SK-N-SH treated with all-trans-retinoic acid at 6 μM for 48 hours (cell line): ENCODE results near the gene RNU2-1.
"Not testable (repeated sequence)": the region's sequence is repeated elsewhere in the genome, so short reads cannot be mapped to it uniquely, and the experiment has no call there.

ENCODE experiments used
- ARNTL ChIP-seq: fragments of 450-650 bp; formaldehyde crosslinking; IDR thresholded peaks from 2 replicates; pipeline ENCODE4 v1.5.0; 2020; ENCODE audit warnings: low read depth, mild to moderate bottlenecking, moderate library complexity, borderline replicate concordance
- CSDC2 ChIP-seq: fragments of 250-450 bp; sonication (Bioruptor Pico); IDR thresholded peaks from 2 replicates; pipeline ENCODE4 v1.5.0; 2020; ENCODE audit warnings: mild to moderate bottlenecking, moderate library complexity
- GLIS3 ChIP-seq: fragments of 250-450 bp; sonication (Bioruptor Pico); IDR thresholded peaks from 2 replicates; pipeline ENCODE4 v1.5.0; 2020; ENCODE audit warnings: mild to moderate bottlenecking, moderate library complexity
- OSR1 ChIP-seq: fragments of 250-450 bp; sonication (Bioruptor Pico); IDR thresholded peaks from 2 replicates; pipeline ENCODE4 v1.8.0; 2022; ENCODE audit warnings: moderate library complexity, mild to moderate bottlenecking, inconsistent platforms
- TOX ChIP-seq: fragments of 250-450 bp; sonication (Bioruptor Pico); IDR thresholded peaks from 2 replicates; pipeline ENCODE4 v1.8.0; 2021; ENCODE audit warnings: mild to moderate bottlenecking, moderate library complexity, borderline replicate concordance
- ZC3H10 ChIP-seq: fragments of 250-450 bp; sonication (Bioruptor Pico); IDR thresholded peaks from 2 replicates; pipeline ENCODE4 v1.5.1; 2021; ENCODE audit warnings: mild to moderate bottlenecking, moderate library complexity
- ZFP3 ChIP-seq: fragments of 250-450 bp; sonication (Bioruptor Pico); IDR thresholded peaks from 2 replicates; pipeline ENCODE4 v1.5.0; 2020; ENCODE audit warnings: mild to moderate bottlenecking, moderate library complexity
- ZFP30 ChIP-seq: fragments of 450-650 bp; formaldehyde crosslinking; IDR thresholded peaks from 2 replicates; pipeline ENCODE4 v1.5.0; 2022; ENCODE audit warnings: mild to moderate bottlenecking, moderate library complexity
- ZNF70 ChIP-seq: fragments of 450-650 bp; formaldehyde crosslinking; IDR thresholded peaks from 2 replicates; pipeline ENCODE4 v1.5.0; 2020; ENCODE audit warnings: mild to moderate bottlenecking, moderate library complexity
- ZNF8 ChIP-seq: fragments of 450-650 bp; formaldehyde crosslinking; IDR thresholded peaks from 2 replicates; pipeline ENCODE4 v1.5.0; 2020; ENCODE audit warnings: mild to moderate bottlenecking, moderate library complexity
- TF ChIP-seq, protein P1 (sequence below): fragments of 250-450 bp; sonication (Bioruptor Pico); IDR thresholded peaks from 2 replicates; pipeline ENCODE4 v1.5.1; 2020; ENCODE audit warnings: low read depth, mild to moderate bottlenecking, moderate library complexity
- TF ChIP-seq, protein P2 (sequence below): fragments of 250-450 bp; sonication (Bioruptor Pico); IDR thresholded peaks from 2 replicates; pipeline ENCODE4 v1.8.0; 2021; ENCODE audit warnings: low read depth, mild to moderate bottlenecking, moderate library complexity, borderline replicate concordance
- TF ChIP-seq, protein P3 (sequence below): fragments of 250-450 bp; sonication (Bioruptor Pico); IDR thresholded peaks from 2 replicates; pipeline ENCODE4 v1.8.0; 2020; ENCODE audit warnings: mild to moderate bottlenecking, moderate library complexity, borderline replicate concordance

DNA sequence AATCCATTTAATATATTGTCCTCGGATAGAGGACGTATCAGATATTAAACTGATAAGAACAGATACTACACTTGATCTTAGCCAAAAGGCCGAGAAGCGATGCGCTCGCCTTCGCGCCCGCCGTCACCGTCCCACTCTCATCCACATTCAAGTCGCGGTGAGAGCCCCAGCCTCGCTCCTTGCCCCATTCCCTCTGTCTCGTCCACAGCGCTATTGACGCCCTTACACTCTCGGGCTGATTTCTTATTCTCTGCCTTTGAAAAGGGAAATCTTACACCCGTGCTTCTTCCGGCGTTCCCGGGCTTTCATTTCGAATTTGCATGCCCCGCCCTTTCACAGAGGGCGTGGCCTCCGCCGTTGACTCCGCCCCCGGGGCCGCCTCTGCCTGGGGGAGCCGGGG lies at the start of gene RNU2-1:
- TF ChIP-seq ZNF8 (CRISPR knock-in tag); OSR1 (CRISPR knock-in tag); ZFP30 (CRISPR knock-in tag); CSDC2 (CRISPR knock-in tag); ZC3H10; TOX; GLIS3 (CRISPR knock-in tag); ZNF70; ARNTL; ZFP3 (CRISPR knock-in tag): not testable (repeated sequence)
- TF ChIP-seq, protein P1, sequence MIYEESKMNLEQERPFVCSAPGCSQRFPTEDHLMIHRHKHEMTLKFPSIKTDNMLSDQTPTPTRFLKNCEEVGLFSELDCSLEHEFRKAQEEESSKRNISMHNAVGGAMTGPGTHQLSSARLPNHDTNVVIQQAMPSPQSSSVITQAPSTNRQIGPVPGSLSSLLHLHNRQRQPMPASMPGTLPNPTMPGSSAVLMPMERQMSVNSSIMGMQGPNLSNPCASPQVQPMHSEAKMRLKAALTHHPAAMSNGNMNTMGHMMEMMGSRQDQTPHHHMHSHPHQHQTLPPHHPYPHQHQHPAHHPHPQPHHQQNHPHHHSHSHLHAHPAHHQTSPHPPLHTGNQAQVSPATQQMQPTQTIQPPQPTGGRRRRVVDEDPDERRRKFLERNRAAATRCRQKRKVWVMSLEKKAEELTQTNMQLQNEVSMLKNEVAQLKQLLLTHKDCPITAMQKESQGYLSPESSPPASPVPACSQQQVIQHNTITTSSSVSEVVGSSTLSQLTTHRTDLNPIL (CRISPR knock-in tag): not testable (repeated sequence)
- TF ChIP-seq, protein P2, sequence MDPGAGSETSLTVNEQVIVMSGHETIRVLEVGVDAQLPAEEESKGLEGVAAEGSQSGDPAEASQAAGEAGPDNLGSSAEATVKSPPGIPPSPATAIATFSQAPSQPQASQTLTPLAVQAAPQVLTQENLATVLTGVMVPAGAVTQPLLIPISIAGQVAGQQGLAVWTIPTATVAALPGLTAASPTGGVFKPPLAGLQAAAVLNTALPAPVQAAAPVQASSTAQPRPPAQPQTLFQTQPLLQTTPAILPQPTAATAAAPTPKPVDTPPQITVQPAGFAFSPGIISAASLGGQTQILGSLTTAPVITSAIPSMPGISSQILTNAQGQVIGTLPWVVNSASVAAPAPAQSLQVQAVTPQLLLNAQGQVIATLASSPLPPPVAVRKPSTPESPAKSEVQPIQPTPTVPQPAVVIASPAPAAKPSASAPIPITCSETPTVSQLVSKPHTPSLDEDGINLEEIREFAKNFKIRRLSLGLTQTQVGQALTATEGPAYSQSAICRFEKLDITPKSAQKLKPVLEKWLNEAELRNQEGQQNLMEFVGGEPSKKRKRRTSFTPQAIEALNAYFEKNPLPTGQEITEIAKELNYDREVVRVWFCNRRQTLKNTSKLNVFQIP (CRISPR knock-in tag): not testable (repeated sequence)
- TF ChIP-seq, protein P3, sequence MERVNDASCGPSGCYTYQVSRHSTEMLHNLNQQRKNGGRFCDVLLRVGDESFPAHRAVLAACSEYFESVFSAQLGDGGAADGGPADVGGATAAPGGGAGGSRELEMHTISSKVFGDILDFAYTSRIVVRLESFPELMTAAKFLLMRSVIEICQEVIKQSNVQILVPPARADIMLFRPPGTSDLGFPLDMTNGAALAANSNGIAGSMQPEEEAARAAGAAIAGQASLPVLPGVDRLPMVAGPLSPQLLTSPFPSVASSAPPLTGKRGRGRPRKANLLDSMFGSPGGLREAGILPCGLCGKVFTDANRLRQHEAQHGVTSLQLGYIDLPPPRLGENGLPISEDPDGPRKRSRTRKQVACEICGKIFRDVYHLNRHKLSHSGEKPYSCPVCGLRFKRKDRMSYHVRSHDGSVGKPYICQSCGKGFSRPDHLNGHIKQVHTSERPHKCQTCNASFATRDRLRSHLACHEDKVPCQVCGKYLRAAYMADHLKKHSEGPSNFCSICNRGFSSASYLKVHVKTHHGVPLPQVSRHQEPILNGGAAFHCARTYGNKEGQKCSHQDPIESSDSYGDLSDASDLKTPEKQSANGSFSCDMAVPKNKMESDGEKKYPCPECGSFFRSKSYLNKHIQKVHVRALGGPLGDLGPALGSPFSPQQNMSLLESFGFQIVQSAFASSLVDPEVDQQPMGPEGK (CRISPR knock-in tag): not testable (repeated sequence)
